ENCODE data around the gene CPEB3.
"Not testable (repeated sequence)": the region's sequence is repeated elsewhere in the genome, so short reads cannot be mapped to it uniquely, and the experiment has no call there.

GRCh38 chr10:92025340-92025739, 265.5 kb downstream of the CPEB3 start:
- not testable (repeated sequence) for TF ChIP-seq CTCF, POLR2A (IDR thresholded peaks at IDR 0.05)

All from body of pancreas (tissue), 4 donors.